WERI-Rb-1 (cell line): Measurements from ENCODE around the gene ZPBP2.

ENCODE experiments used
- DNase-seq: peaks from one replicate; pipeline ENCODE4 v3.0.0-alpha.2; 2020
- H3K27ac ChIP-seq: fragments of 250-450 bp; sonication (Bioruptor Pico); 2 replicates; pipeline ENCODE4 v1.5.1; 2020; ENCODE audit warnings: mild to moderate bottlenecking, moderate library complexity
- H3K27me3 ChIP-seq: fragments of 250-450 bp; sonication (Bioruptor Pico); 2 replicates; pipeline ENCODE4 v1.5.1; 2021; ENCODE audit warnings: mild to moderate bottlenecking, low read depth, moderate library complexity; ENCODE audit not compliant: insufficient read depth, severe bottlenecking
- H3K36me3 ChIP-seq: fragments of 250-450 bp; sonication (Bioruptor Pico); 2 replicates; pipeline ENCODE4 v1.5.1; 2020; ENCODE audit warnings: mild to moderate bottlenecking, moderate library complexity
- H3K4me3 ChIP-seq: 2 replicates; pipeline ENCODE4 v1.5.1; 2011; ENCODE audit warnings: low read depth, mild to moderate bottlenecking, control low read depth, low read length
- H3K9me3 ChIP-seq: fragments of 250-450 bp; sonication (Bioruptor Pico); 2 replicates; pipeline ENCODE4 v1.5.1; 2021; ENCODE audit warnings: mild to moderate bottlenecking, moderate library complexity; ENCODE audit not compliant: severe bottlenecking
- TF ChIP-seq, protein P1 (sequence below): IDR thresholded peaks from 2 replicates; pipeline ENCODE4 v1.5.1; 2011; ENCODE audit warnings: low read depth, mild to moderate bottlenecking, control low read depth, inconsistent platforms, low read length

The ZPBP2 gene

DNA sequence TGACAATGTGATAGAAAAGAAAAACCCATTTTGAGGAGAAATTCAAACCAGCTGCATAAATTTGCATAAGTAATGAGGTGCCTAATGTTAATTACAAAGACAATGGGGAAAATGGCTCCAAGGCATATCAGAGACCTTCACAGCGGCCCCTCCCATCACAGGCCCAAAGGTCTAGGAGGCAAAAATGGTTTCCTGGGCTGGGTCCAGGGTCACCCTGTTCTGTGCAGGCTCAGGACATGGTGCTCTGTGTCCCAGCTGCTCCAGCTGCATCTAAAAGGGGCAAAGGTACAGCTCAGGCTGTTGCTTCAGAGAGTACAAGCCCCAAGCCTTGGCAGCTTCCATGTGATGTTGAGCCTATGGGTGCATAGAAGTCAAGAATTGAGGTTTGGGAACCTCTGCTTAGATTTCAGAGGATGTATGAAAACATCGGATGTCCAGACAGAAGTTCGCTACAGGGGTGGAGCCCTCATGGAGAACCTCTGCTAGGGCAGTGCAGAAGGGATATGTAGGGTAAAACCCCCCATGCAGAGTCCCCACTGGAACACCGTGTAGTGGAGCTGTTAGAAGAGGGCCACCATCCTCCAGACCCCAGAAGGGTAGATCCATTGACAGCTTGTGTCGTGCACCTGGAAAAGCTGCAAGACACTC, 44.5 kb upstream of the ZPBP2 start:
- no peak overlapping the region for H3K4me3 ChIP-seq
- peaks cover 24% of the 10 kb centered on the region for H3K9me3 ChIP-seq
- TF ChIP-seq, protein P1, sequence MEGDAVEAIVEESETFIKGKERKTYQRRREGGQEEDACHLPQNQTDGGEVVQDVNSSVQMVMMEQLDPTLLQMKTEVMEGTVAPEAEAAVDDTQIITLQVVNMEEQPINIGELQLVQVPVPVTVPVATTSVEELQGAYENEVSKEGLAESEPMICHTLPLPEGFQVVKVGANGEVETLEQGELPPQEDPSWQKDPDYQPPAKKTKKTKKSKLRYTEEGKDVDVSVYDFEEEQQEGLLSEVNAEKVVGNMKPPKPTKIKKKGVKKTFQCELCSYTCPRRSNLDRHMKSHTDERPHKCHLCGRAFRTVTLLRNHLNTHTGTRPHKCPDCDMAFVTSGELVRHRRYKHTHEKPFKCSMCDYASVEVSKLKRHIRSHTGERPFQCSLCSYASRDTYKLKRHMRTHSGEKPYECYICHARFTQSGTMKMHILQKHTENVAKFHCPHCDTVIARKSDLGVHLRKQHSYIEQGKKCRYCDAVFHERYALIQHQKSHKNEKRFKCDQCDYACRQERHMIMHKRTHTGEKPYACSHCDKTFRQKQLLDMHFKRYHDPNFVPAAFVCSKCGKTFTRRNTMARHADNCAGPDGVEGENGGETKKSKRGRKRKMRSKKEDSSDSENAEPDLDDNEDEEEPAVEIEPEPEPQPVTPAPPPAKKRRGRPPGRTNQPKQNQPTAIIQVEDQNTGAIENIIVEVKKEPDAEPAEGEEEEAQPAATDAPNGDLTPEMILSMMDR, result no peak
- no peak overlapping the region for H3K27ac ChIP-seq
- H3K36me3 ChIP-seq, result no peaks in the 10 kb centered on the region
- DNase-seq, result no peak
- H3K27me3 ChIP-seq, result peaks cover 2% of the 10 kb centered on the region

DNA sequence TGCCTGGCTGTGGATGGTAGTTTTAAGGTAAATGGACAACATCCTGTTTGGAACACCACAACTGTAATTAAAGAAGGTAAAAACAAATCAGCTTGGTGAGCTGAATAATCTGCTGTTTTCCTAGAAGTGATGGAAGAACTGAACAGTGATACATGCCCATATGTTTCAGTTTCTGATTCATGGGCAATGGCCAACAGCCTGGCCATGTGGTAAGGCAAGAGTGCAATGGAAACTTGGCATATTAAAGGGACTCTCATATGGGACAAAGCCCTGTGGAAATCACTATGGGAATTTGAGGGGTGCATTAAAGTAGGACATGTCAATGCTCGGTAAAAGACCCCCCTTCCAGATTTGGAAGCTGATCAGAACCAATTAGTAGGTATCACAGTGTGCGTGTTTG, 41.7 kb upstream of the ZPBP2 start:
- peaks cover 2% of the 10 kb centered on the region for H3K27me3 ChIP-seq
- H3K27ac ChIP-seq, result no peak overlapping the region
- H3K36me3 ChIP-seq, result no peaks in the 10 kb centered on the region
- no peak for DNase-seq
- TF ChIP-seq, protein P1, result no peak
- H3K4me3 ChIP-seq, result no peak overlapping the region
- peaks cover 24% of the 10 kb centered on the region for H3K9me3 ChIP-seq

DNA sequence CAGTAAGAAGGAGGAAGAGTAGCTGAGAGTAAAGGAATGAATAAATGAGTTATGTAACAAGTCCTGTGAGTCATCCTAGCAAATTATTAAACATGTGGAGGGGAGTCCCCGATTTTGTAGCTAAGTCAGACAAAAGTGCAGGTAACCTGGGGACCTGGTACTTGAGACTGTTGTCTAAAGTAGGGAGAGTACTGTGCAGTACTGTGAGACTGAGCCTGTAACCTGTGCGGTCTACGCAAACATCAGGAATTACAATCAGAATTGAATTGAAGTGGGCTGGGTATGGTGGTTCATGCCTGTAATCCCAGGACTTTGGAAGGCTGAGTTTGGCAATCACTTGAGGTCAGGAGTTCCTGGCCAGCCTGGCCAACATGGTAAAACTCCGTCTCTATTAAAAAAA, 39.6 kb upstream of the ZPBP2 start:
- Histone ChIP-seq H3K4me3 (no peak overlapping the region), H3K9me3 (peaks cover 15% of the 10 kb centered on the region), H3K27ac (no peak overlapping the region), H3K36me3 (no peaks in the 10 kb centered on the region), H3K27me3 (peaks cover 2% of the 10 kb centered on the region)
- TF ChIP-seq, protein P1, result no peak
- no peak for DNase-seq

DNA sequence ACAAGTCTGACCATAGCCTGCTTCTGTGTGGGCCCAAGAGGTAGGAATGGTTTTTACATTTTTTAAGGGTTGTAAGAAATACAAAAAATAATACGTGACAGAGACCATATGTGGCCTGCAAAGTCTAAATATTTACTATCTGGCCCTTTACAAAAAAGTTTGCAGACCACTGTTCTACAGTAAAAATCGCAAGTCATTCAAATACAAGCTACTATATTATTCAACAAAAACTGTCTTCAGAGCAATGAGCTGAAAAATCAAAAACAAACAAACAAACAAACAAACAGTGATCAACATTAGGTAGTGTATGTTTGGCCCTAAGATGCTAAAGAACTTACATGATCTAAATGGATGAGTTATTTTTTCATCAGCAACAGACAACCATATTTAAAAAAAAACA, 36.4 kb upstream of the ZPBP2 start:
- TF ChIP-seq, protein P1, result no peak
- peaks cover 6% of the 10 kb centered on the region for H3K9me3 ChIP-seq
- H3K27me3 ChIP-seq, result no peaks in the 10 kb centered on the region
- DNase-seq, result no peak
- H3K27ac ChIP-seq, result no peak overlapping the region
- no peak overlapping the region for H3K4me3 ChIP-seq
- no peaks in the 10 kb centered on the region for H3K36me3 ChIP-seq

DNA sequence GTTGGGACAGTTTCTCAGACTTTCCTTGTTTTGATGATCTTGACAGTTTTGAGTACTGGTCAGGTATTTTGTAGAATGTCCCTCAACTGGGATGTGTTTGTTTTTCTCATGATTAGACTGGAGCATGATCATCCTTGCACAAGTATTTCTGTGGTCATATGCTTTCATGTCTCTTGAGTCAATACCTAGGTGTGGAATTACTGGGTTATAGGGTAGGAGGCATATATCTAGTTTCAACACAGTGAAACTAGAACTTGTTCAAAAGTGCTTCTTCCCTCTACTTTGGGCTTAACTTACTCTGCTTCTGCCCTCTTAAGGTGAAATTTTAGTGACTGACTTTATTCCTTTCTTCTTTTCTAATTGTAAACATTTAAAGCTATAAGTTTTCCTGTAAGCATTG, 34.0 kb upstream of the ZPBP2 start:
- H3K9me3 ChIP-seq, result peaks cover 16% of the 10 kb centered on the region
- TF ChIP-seq, protein P1, result no peak
- no peak for DNase-seq
- H3K36me3 ChIP-seq, result no peaks in the 10 kb centered on the region
- no peaks in the 10 kb centered on the region for H3K27me3 ChIP-seq
- no peak overlapping the region for H3K27ac ChIP-seq
- no peak overlapping the region for H3K4me3 ChIP-seq
